Neutrophil (primary cell): ENCODE results near the gene MAST4.

Source experiments
- H3K27ac ChIP-seq: fragments of 200-600 bp; sonication (generic); 2 replicates; pipeline ENCODE4 v1.5.1; 2016; ENCODE audit warnings: mild to moderate bottlenecking, moderate library complexity
- H3K27me3 ChIP-seq: fragments of 200-600 bp; sonication (generic); 2 replicates; pipeline ENCODE4 v1.6.0; 2016; ENCODE audit warnings: mild to moderate bottlenecking
- H3K36me3 ChIP-seq: fragments of 200-600 bp; sonication (generic); 2 replicates; pipeline ENCODE4 v1.5.1; 2017
- H3K4me1 ChIP-seq, 2 experiments: fragments of 200-600 bp in 1 of 2; sonication (generic) in 1 of 2; 1 replicate in 1 of 2; 2 replicates in 1 of 2; pipeline versions ENCODE4 v1.5.1 to v1.6.1; 2013 to 2016; ENCODE audit warnings: low read depth in 1 of 2, low read length in 1 of 2, mild to moderate bottlenecking in 1 of 2, moderate library complexity in 1 of 2; ENCODE audit not compliant: control insufficient read depth in 1 of 2, insufficient read depth in 1 of 2
- H3K4me3 ChIP-seq, 2 experiments: fragments of 200-600 bp in 1 of 2; sonication (generic) in 1 of 2; 1 replicate in 1 of 2; 2 replicates in 1 of 2; pipeline ENCODE4 v1.5.1; 2013 to 2016; ENCODE audit warnings: low read depth in 1 of 2, low read length in 1 of 2, mild to moderate bottlenecking in 1 of 2, moderate library complexity in 1 of 2
- H3K9me3 ChIP-seq: fragments of 200-600 bp; sonication (generic); 2 replicates; pipeline ENCODE4 v1.5.1; 2016
- TF ChIP-seq, protein P1 (sequence below): fragments of 200-600 bp; sonication (generic); IDR thresholded peaks from 2 replicates; pipeline ENCODE4 v1.5.1; 2016; ENCODE audit warnings: antibody characterized with exemption

The MAST4 gene

DNA sequence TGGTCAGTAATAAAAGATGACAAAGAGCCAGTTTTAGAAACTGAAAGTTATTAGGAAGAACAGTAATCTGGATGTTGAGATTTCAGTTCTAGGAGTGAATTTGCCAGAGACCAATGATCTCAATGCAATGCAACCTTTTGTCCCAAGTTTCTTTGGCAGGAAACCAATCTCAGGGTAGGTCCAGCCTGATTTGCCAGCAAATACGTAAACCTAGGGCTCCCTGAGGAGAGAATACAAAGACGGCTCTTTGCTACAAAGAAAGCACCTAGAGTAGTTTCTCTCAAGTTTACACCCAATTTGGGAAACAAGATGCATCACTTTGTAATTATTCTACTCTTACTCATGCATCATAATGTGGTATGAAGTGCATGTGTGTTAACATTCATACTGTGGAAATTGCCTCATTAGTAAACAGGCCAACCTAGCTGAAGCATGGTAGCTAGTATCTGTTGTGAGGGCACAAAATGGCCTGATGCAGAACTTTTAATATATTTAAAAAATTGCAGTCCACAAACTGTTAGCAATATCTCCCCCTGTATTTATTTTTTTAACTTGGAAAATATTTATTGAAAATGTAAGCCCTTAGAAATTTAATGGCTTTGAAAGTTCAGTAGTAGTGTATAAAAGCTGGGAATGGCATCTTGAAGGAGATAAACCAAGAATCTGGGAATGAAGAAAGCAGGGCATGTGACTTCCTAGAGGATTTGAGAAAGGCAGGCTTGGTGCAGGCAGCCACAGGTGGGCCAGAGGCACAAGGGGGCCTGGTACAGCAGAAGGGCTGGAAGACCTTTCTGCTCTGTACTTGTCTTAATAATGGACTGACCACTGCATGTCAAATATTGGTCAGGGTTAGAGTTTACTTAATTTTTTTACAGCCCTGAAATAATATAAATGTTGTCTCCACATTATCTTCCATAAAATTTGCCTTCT is 59.5 kb downstream of the MAST4 start:
- no peaks in the 10 kb centered on the region for H3K36me3 ChIP-seq
- no peaks in the 10 kb centered on the region for H3K4me1 ChIP-seq
- H3K27ac ChIP-seq, result no peak overlapping the region
- H3K27me3 ChIP-seq, result no peaks in the 10 kb centered on the region
- TF ChIP-seq, protein P1, sequence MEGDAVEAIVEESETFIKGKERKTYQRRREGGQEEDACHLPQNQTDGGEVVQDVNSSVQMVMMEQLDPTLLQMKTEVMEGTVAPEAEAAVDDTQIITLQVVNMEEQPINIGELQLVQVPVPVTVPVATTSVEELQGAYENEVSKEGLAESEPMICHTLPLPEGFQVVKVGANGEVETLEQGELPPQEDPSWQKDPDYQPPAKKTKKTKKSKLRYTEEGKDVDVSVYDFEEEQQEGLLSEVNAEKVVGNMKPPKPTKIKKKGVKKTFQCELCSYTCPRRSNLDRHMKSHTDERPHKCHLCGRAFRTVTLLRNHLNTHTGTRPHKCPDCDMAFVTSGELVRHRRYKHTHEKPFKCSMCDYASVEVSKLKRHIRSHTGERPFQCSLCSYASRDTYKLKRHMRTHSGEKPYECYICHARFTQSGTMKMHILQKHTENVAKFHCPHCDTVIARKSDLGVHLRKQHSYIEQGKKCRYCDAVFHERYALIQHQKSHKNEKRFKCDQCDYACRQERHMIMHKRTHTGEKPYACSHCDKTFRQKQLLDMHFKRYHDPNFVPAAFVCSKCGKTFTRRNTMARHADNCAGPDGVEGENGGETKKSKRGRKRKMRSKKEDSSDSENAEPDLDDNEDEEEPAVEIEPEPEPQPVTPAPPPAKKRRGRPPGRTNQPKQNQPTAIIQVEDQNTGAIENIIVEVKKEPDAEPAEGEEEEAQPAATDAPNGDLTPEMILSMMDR, result no peak
- no peak overlapping the region for H3K4me3 ChIP-seq
- H3K9me3 ChIP-seq, result no peaks in the 10 kb centered on the region

DNA sequence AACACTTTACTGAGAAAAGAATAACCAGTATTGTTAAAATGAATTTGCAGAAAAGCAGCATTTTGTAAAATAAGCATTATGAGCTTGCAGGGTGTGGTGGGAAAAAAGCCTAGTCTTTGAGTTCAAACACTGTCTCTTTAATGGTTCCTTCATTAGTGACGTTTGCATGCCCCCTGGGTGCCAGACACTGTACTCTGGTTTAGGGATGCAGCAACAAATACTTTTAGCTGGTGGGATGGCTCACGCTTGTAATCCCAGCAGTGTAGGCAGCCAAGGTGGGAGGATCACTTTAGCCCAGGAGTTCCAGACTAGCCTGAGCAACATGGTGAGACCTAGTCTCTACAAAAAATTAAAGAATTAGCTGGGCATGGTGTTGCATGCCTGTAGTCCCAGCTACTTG is 62.3 kb downstream of the MAST4 start:
- no peaks in the 10 kb centered on the region for H3K9me3 ChIP-seq
- TF ChIP-seq, protein P1, result no peak
- no peaks in the 10 kb centered on the region for H3K27me3 ChIP-seq
- H3K4me1 ChIP-seq, result no peaks in the 10 kb centered on the region
- H3K4me3 ChIP-seq, result no peak overlapping the region
- no peaks in the 10 kb centered on the region for H3K36me3 ChIP-seq
- no peak overlapping the region for H3K27ac ChIP-seq

DNA sequence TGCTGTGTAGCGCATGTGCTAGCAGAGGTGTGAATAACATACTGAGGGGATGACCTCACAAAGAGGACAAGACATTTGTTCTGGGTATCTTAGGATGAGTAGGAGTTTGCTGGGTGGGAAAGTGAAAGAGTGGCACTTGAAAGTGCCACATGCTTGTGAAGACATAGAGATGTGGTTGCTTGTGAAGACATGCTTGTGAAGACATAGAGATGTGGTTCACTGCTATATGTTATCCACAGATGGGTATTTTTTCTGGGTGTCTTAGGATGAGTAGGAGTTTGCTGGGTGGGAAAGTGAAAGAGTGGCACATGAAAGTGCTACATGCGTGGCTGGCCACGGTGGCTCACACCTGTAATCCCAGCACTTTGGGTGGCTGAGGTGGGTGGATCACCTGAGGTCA is 63.6 kb downstream of the MAST4 start:
- H3K4me3 ChIP-seq, result no peak overlapping the region
- TF ChIP-seq, protein P1, result no peak
- H3K27me3 ChIP-seq, result no peaks in the 10 kb centered on the region
- H3K4me1 ChIP-seq, result no peaks in the 10 kb centered on the region
- H3K36me3 ChIP-seq, result no peaks in the 10 kb centered on the region
- H3K27ac ChIP-seq, result no peak overlapping the region
- no peaks in the 10 kb centered on the region for H3K9me3 ChIP-seq

DNA sequence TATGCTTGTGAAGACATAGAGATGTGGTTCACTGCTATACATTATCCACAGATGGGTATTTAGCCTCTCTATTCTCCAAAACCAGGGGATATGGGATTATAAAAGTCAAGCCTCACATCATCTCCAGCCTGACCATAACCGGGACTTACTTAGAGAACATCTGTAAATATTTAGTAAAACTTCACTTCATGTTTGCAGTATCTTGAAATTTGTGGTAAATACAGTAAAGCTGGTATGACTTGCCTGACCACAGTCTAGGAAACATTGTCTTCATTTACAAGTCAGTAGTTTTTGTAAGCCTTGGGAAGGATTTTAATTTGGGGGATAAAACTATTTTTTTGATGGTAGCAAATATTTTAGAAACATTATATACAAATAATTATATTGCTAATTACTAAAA is 64.2 kb downstream of the MAST4 start:
- Histone ChIP-seq H3K27me3 (no peaks in the 10 kb centered on the region), H3K9me3 (no peaks in the 10 kb centered on the region), H3K36me3 (no peaks in the 10 kb centered on the region), H3K27ac (no peak overlapping the region), H3K4me1 (no peaks in the 10 kb centered on the region), H3K4me3 (no peak overlapping the region)
- TF ChIP-seq, protein P1, result no peak

DNA sequence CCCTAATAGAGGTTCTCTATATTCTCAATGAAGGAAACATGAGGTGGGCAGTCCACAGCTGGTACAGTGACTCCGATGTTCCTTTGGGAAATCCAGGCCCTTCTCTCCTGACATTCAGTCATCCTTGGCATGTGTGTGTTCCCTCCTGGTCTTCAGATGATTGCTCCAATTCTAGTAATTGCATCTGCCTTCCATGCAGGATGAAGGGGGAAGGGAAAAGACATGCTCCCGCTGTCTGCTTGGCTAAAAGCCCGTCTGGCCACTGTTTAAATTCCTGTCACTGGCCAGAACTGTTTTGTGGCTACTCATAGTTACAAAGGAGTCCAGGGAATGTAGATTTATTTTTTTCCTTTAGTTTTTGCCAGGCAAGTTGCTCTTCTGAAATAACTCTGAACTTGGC is 65.0 kb downstream of the MAST4 start:
- Histone ChIP-seq H3K36me3 (no peaks in the 10 kb centered on the region), H3K4me3 (no peak overlapping the region), H3K9me3 (no peaks in the 10 kb centered on the region), H3K27me3 (no peaks in the 10 kb centered on the region), H3K27ac (no peak overlapping the region), H3K4me1 (no peaks in the 10 kb centered on the region)
- TF ChIP-seq, protein P1, result no peak
